ENCODE measurements around the gene LZIC.

LZIC gene

DNA sequence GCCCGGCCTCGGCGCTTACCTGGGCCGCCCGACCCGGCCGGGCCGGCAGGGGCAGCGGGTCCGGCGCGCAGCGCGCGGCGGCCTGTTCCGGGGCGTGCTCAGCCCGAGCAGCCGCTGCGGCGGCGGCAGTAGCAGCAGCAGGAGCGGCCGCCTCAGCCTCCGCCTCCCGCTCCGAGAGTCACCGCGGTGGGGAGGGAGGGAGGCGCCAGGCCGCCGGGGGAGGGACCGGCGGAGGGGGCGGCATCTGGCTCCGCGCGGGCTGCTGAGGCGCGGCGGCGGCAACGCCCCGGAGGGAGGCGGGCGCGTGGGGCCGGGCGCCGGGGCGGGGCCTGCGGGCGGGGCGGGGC lies 33.1 kb downstream of the LZIC start, which contains the start of gene CTNNBIP1:
Gene CTNNBIP1, minus strand, starts transcription at position 194 of the 347 bp plus-strand sequence. CDS start 38,205 bp downstream, outside the sequence.
- no peak for DNase-seq

DNA sequence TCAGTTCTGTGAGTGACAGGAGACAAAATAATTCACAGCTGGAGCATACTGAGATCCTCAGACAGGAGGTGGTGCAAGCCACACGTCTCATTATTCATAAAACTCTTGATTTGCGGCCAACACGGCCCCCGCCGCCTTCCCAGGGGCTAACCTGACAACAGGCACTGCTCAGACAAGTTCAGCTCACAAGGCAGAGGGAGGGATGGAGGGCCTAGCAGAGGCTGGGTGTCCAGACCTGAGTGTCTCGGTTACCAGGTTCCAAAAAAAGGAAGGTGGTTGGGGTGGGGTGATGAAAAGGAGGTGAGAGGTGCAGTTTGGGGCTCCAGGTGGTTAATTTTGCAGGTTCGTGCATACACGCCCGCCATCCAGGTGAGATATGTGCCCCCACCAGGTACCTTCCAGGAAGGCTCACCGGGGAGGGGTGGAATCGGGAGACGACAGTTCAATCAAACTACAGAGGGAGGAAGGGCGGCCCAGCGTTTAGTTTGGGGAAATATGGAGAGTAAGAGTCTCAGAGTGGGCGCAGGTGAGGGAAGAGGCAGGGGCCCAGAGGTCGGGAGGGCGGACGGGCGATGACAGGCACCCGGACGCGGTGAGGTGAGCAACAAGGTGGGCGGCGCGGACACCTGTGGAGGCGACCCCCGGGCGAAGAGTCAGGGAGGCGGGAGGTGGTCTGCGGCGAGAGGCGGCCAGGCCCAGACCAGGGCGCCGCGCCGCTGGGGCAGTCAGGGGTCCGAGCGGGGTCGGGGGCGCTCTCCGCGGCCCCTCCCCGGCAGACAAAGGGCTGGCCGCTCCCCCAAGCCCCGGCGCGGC lies 33.8 kb downstream of the LZIC start:
- peak; percentile 8 for DNase-seq

DNA sequence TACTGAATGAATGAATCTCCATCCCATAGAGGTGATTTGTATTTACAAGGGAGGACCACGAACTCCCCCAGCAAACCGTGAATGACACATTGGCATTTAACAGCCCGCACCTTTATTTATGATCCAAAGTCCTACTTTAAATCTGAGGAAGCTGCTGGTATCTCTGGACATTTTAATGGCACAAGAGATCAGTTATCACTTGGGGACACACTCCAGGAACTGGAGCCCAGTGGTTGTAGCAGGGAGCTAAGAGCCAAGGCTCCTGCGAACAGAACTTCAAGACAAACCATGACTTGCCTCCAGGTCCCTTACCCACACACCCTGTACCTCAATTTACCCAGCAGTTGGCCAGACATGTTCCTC lies 34.3 kb downstream of the LZIC start:
- DNase-seq = no peak

- DNase-seq = no peak
Observed at GRCh38 chr1:9907441-9907840, 35.8 kb downstream of the LZIC start.

GRCh38 chr1:9906466-9906865 lies 36.7 kb downstream of the LZIC start:
- DNase-seq = no peak

DNA sequence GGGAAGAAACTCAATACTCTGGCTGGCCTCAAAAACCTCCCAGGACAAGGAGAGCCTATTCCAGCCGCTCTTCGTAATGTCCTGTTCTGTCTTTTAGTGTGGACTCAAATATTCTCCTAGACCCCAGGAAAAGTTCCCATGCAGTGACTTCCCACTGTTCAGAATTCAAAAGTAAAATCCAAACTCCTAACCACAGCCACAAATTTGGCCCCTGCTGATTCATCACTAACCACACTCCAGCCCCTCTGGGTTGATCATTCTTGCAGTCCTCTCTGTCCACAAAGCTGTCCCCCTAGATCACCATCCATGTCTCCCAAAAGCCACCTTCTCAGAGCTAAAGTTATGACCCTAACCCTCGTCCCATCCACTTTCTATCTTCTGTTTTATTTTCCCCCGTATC lies 38.2 kb downstream of the LZIC start:
- no peak for DNase-seq

- no peak for DNase-seq
Observed at GRCh38 chr1:9904596-9904995, 38.6 kb downstream of the LZIC start.

GRCh38 chr1:9903801-9904527 lies 39.2 kb downstream of the LZIC start:
- DNase-seq = no peak

DNA sequence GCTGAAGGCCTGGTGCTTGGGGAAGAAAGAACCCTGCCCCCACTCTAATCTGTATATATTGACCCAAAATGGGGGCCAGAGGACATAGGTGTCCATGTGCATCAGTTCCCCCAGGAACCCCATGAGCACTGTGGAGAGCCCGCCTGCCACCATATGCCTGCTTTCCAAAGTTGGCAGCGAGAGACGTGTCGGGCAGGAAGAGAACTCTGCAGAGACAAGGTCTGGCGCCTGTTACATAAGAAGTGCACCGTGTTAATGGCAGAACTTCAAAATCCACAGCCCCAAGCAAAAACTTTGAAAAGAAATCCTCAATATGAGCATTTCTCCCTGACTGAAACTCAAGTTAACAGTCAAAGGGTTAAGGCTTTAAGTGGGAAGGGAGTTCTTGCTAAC lies 41.1 kb downstream of the LZIC start:
- no peak for DNase-seq

DNA sequence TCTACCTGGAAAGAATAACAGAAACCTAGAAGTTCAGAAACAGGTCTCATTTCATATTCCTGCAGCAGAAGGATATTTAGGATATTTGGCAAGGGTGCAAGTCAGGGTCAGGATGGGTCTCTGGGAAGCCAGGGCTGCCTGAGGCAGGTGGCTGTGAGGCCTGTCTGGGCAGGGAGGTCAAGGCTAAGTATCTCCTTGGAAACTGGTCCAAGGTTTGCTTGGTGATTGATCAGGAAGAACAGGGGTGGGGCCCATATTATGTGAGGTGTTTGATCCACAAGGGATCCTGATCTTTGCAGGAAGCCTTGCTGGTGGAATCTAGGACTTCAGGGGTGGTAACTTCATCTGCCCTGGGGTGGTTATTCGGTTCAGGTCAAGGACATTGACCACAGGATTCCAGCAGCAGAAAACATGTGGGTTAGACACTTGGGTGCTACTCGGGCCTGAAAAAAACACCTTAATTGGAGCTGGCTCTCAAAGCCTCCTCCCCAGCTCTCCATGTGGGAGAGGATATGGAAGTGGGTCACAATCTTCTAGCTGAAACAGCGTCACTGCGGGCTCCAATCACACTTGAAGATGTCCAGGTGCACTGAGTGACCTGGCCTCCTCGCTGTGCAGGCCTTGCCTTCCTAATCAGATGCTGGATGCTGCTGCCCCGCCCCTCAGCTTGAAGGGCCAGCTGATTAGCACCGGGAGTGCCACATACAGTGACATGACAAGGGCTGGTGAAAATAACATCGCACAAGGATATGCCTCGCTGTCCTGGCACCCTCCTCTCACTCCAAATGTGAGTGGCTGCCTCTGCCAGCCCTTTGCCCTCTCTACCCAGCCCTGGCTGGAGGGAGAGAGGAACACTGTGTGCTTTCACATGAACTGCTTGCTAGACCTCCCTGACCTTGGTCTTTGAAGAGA lies 41.8 kb downstream of the LZIC start:
- DNase-seq = no peak

DNA sequence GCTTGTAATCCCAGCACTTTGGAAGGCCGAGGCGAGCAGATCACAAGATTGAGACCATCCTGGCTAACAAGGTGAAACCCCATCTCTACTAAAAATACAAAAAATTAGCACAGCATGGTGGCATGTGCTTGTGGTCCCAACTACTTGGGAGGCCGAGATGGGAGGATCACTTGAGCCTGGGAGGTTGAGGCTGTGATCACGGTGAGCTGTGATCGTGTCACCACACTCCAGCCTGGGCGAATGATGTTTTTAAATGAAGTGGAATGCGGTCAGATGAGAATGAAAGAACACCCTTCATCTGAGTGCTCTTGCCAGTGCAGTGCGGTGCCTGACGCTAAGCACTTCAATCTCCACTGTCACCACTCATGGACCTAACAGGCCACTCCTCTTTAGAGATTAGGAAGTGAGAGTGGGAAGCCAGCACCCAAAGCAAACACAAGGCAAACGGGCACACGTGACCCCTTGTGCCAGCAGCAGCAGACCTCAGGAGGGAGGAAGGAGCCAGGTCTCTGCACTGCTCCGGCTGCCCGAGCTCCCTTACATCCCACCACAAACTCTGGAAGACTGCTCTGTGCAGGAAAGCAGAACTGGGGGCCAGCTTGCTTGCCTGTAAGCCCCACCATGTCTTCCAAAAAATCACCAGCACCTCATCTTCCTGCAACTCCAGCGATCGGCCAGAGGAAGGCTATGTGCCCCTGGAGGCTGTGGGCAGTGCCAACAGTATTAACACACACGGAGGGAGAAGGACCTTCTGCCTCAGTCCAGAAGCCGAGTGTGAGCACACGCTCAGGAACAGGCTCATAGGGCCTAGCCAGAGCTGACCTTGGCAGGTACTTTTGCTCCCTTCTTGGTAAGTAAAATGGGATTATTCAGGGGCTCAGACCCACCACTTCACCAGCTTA lies 42.8 kb downstream of the LZIC start:
- DNase-seq = no peak

- no peak for DNase-seq
Observed at GRCh38 chr1:9894115-9894514, 49.1 kb downstream of the LZIC start.

DNA sequence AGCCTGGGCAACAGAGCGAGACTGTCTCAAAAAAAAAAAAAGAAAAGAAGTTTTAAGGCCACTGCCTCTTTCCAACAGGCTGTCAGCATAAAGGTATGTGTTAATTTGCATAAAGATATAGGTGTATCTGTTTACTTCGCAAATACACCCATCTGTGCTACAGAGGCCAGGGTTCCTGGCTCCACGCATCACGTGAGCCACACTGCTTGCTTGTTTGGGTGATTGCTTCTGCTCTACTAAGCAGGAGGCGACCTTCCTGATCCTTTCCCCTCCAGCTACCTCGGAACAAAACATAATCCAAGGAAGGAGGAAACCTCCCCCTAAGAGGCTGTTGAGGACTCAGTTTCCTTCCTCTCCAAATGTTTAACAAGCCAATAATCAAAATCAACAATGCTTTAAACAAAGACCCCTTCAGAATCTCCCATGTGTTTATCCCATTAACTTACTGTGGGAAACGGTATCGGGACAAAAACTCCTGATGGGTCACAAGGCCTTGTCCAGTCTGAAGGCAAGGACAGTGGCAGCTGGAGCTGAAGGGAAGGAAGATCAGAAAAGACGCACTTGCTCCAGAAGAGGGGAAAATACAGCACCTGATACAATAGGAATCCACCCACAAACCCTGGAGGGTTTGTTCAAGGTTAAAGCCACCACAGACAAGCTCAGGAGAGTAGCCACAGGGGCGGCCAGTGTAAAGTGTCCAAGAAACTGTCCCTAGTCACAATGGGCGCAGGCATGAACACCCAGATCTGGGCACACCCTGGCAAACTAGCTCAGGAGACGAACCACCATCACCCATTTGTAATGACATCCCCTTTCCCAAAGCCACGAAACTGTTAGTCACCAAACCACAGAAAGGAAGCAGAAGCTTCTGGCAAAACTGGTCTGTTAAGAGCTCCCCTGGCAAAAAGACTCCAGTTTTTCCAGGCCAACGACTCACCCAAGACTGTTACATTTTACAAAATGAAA lies 50.3 kb downstream of the LZIC start:
- no peak for DNase-seq

- no peak for DNase-seq
Observed at GRCh38 chr1:9891207-9891606, 52.0 kb downstream of the LZIC start.

DNA sequence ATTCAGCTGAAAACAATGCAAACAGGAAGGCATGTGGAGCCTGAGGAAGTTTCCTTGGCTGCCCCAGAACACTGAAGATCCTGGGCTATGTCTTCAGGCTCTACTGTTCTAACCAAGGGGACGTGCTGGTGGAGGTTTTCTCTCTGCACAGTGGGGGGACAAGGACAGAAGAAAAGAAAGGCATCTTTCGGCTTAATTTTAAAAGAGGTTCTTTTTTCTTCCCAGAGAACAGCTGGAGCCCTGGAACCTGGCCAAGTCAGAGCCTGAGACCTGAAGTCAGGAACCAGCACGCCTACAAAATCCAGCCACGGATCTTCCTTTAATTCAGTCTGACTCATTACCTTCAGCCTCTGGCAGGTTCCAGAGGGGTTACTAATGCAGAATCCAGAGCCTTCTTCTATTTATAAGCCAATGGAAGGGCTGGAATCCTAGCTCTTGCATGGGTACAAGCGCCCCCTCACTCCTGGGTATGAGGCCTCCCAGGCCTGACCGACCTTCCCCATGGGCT lies 52.9 kb downstream of the LZIC start:
- DNase-seq = no peak

GRCh38 chr1:9889411-9889810 lies 53.8 kb downstream of the LZIC start:
- no peak for DNase-seq

GRCh38 chr1:9888886-9889285 lies 54.3 kb downstream of the LZIC start:
- no peak for DNase-seq

GRCh38 chr1:9887070-9887469 lies 56.1 kb downstream of the LZIC start:
- DNase-seq = no peak

- DNase-seq = no peak
Observed at GRCh38 chr1:9886092-9886742, 57.0 kb downstream of the LZIC start.

GRCh38 chr1:9884805-9885204 lies 58.4 kb downstream of the LZIC start:
- no peak for DNase-seq
